Esophagus squamous epithelium (tissue), 5 donors: ENCODE results near the gene BMPER. TPM values are rescaled to one million over a fixed set of nuclear protein-coding genes. Genes with fewer than 3 reads are reported as not detected.
A peak's percentile ranks its signal among the peaks of the same experiment; 100 is the strongest.

Source experiments
- DNase-seq: peaks from one replicate; lab custom pipeline; 2025; lab: John Stamatoyannopoulos, UW
- H3K27ac ChIP-seq, 4 donors: fragments of 200-600 bp; sonication (generic); one replicate each; pipeline ENCODE4 v1.5.1; 2016 to 2019; ENCODE audit warnings: mild to moderate bottlenecking in 1 of 4
- H3K27me3 ChIP-seq, 4 donors: fragments of 200-600 bp; sonication (generic); 1 replicate in 3 of 4; 2 replicates in 1 of 4; pipeline versions ENCODE4 v1.5.1 to v1.6.0; 2017 to 2021; ENCODE audit warnings: antibody characterized with exemption in 1 of 4
- H3K36me3 ChIP-seq, 3 donors: fragments of 200-600 bp; sonication (generic); one replicate each; pipeline ENCODE4 v1.5.1; 2016 to 2019
- H3K4me1 ChIP-seq, 3 donors: fragments of 200-600 bp; sonication (generic); one replicate each; pipeline ENCODE4 v1.5.1; 2017 to 2019
- H3K4me3 ChIP-seq, 4 donors: fragments of 200-600 bp; sonication (generic); 1 replicate in 3 of 4; 2 replicates in 1 of 4; pipeline ENCODE4 v1.5.1; 2016 to 2019; ENCODE audit warnings: mild to moderate bottlenecking in 2 of 4, moderate library complexity in 1 of 4
- H3K9me3 ChIP-seq, 3 donors: fragments of 200-600 bp; sonication (generic); one replicate each; pipeline ENCODE4 v1.5.1; 2016 to 2019
- POLR2A ChIP-seq, 4 donors: fragments of 450-650 bp; IDR thresholded peaks; one replicate each; pipeline ENCODE4 v1.6.1; 2017; ENCODE audit warnings: antibody characterized with exemption in 4 of 4, mild to moderate bottlenecking in 4 of 4, moderate library complexity in 3 of 4
- WGBS, 2 donors: methylation state at CpG; one replicate each; pipeline ENCODE4 v1.1.5; 2018; 5-methylcytosine and 5-hydroxymethylcytosine counted together
- intact Hi-C: fragments of 100-400 bp; cut with DNase I; formaldehyde crosslinking; loops from one replicate; pipeline ENCODE4 v1.15.0; 2022
- total RNA-seq, 4 donors: library from RNA; depleted of rRNA; stranded (reverse); fragments of >200 nt; gene quantifications; one replicate each; pipeline ENCODE4 v1.1.0, GENCODE V29; 2016
- TF ChIP-seq, protein P1 (sequence below), 6 experiments: fragments of 450-650 bp in 4 of 6; fragments of 200-600 bp in 2 of 6; sonication (generic) in 2 of 6; IDR thresholded peaks; one replicate each; pipeline ENCODE4 v1.5.1; 2016 to 2019; ENCODE audit warnings: antibody characterized with exemption in 6 of 6, mild to moderate bottlenecking in 4 of 6, moderate library complexity in 4 of 6
- donor health status: DM: yes; HTN: yes; CAD: no.

The BMPER gene
- total RNA-seq, 4 donors from 2014 or later = 0.11 to 0.76 (median 0.34) TPM

DNA sequence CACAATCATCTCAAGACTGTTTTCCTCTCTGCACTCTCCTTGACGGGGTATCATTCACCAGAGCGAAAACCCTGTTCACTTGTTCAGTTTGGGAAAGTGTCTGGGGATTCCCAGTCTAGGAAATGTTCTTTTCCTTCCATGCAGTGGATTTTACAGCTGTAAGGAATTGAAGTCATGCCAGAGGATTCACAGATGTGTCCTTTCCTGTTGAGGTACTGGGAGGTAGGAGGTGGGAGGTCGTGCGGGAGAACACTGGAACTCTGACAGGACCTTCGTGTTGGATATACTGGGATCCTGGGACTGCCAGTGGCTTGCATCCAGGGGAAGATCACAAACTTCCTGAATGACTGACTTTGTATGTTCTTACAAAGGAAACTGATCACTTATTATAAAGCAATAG lies 185.5 kb downstream of the BMPER start:
- no peaks in the 10 kb centered on the region for H3K9me3 ChIP-seq
- TF ChIP-seq, protein P1, sequence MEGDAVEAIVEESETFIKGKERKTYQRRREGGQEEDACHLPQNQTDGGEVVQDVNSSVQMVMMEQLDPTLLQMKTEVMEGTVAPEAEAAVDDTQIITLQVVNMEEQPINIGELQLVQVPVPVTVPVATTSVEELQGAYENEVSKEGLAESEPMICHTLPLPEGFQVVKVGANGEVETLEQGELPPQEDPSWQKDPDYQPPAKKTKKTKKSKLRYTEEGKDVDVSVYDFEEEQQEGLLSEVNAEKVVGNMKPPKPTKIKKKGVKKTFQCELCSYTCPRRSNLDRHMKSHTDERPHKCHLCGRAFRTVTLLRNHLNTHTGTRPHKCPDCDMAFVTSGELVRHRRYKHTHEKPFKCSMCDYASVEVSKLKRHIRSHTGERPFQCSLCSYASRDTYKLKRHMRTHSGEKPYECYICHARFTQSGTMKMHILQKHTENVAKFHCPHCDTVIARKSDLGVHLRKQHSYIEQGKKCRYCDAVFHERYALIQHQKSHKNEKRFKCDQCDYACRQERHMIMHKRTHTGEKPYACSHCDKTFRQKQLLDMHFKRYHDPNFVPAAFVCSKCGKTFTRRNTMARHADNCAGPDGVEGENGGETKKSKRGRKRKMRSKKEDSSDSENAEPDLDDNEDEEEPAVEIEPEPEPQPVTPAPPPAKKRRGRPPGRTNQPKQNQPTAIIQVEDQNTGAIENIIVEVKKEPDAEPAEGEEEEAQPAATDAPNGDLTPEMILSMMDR (IDR thresholded peaks at IDR 0.05) = no peak
- TF ChIP-seq POLR2A (IDR thresholded peaks at IDR 0.05) = no peak
- no peaks in the 10 kb centered on the region for H3K36me3 ChIP-seq
- no peak overlapping the region for H3K4me3 ChIP-seq
- no peaks in the 10 kb centered on the region for H3K4me1 ChIP-seq
- H3K27me3 ChIP-seq = no peaks in the 10 kb centered on the region
- H3K27ac ChIP-seq = no peak overlapping the region
- no peak for DNase-seq
- WGBS, 2 donors = 29 to 47% methylated on average over 5 of the region's 5 CpGs
- intact Hi-C loops = no loop called here

DNA sequence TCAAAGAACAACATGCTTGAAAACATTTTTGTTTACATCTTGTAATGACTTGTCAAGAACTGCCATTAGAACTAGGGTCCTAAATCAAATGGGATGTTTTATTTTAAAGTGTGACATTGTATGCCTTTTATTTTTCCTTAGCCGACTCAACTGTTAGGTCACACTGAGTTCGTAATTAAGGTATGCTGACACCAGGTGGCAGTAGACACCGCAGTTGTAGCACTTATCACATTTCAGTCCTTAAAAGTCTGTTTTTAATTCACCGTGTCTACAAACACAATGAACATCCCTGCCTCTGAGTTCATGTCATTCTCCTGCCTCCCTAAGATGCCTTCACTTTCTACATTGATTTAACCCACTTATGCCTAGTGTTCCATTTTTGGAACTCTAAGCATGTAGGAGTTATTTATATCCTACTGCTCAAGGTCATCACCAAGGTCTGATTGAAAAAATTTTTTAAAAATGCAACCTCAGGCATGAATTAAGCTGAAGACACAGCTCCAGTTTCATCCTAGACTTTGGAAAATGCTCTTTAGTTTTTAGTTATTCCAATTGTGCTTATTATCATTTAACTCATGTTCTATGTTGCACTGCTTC lies 186.1 kb downstream of the BMPER start:
- 25 to 42% methylated on average over 4 of the region's 4 CpGs for WGBS, 2 donors
- TF ChIP-seq, protein P1 (IDR thresholded peaks at IDR 0.05) = peak in 4 of 6 experiments; percentile 25 to 59 (median 42)
- TF ChIP-seq POLR2A (IDR thresholded peaks at IDR 0.05) = no peak
- Histone ChIP-seq H3K9me3 (no peaks in the 10 kb centered on the region), H3K36me3 (no peaks in the 10 kb centered on the region), H3K27me3 (no peaks in the 10 kb centered on the region), H3K4me1 (no peaks in the 10 kb centered on the region), H3K4me3 (no peak overlapping the region), H3K27ac (no peak overlapping the region)
- intact Hi-C loops = no loop called here
- DNase-seq = no peak

GRCh38 chr7:34093276-34093675 lies 187.9 kb downstream of the BMPER start:
- Histone ChIP-seq H3K9me3 (no peaks in the 10 kb centered on the region), H3K36me3 (no peaks in the 10 kb centered on the region), H3K27ac (no peak overlapping the region), H3K27me3 (no peaks in the 10 kb centered on the region), H3K4me3 (no peak overlapping the region), H3K4me1 (no peaks in the 10 kb centered on the region)
- intact Hi-C loops = no loop called here
- WGBS, 2 donors = 85 to 89% methylated on average over 3 of the region's 3 CpGs
- no peak for DNase-seq
- no peak for TF ChIP-seq POLR2A (IDR thresholded peaks at IDR 0.05)
- TF ChIP-seq, protein P1 (IDR thresholded peaks at IDR 0.05) = no peak

- peak overlapping the region in 2 of 4 donors; percentile 31 to 59 for H3K27ac ChIP-seq
Measured at GRCh38 chr7:34096198-34096651, 190.9 kb downstream of the BMPER start.

GRCh38 chr7:34096777-34097176 lies 191.4 kb downstream of the BMPER start:
- TF ChIP-seq, protein P1 (IDR thresholded peaks at IDR 0.05) = no peak
- no peak for TF ChIP-seq POLR2A (IDR thresholded peaks at IDR 0.05)
- H3K4me3 ChIP-seq = no peak overlapping the region
- intact Hi-C loops = no loop called here
- H3K27ac ChIP-seq = no peak overlapping the region
- no peaks in the 10 kb centered on the region for H3K4me1 ChIP-seq
- H3K9me3 ChIP-seq = no peaks in the 10 kb centered on the region
- H3K36me3 ChIP-seq = no peaks in the 10 kb centered on the region
- 33 to 60% methylated on average over 2 of the region's 2 CpGs for WGBS, 2 donors
- no peak for DNase-seq
- no peaks in the 10 kb centered on the region for H3K27me3 ChIP-seq

More at GRCh38 chr7:34096198-34096651, 190.9 kb downstream of the BMPER start:
- H3K9me3 ChIP-seq = no peaks in the 10 kb centered on the region
- H3K4me1 ChIP-seq = no peaks in the 10 kb centered on the region
- no peaks in the 10 kb centered on the region for H3K27me3 ChIP-seq
- H3K4me3 ChIP-seq = no peak overlapping the region
- no peaks in the 10 kb centered on the region for H3K36me3 ChIP-seq
- DNase-seq = no peak
- 31 to 44% methylated on average over 4 of the region's 4 CpGs for WGBS, 2 donors
- TF ChIP-seq, protein P1 (IDR thresholded peaks at IDR 0.05) = no peak
- TF ChIP-seq POLR2A (IDR thresholded peaks at IDR 0.05) = no peak
- intact Hi-C loops = no loop called here
